ENCODE results near the gene FAM163B. TPM values are rescaled to one million over a fixed set of nuclear protein-coding genes. Genes with fewer than 3 reads are reported as not detected.

FAM163B gene
- total RNA-seq, 1 experiment from 2014 or later, result not detected

- intact Hi-C loops (cut with micrococcal nuclease; ENCODE audit: unreplicated experiment), result no loop called here
- TF ChIP-seq, protein P1, sequence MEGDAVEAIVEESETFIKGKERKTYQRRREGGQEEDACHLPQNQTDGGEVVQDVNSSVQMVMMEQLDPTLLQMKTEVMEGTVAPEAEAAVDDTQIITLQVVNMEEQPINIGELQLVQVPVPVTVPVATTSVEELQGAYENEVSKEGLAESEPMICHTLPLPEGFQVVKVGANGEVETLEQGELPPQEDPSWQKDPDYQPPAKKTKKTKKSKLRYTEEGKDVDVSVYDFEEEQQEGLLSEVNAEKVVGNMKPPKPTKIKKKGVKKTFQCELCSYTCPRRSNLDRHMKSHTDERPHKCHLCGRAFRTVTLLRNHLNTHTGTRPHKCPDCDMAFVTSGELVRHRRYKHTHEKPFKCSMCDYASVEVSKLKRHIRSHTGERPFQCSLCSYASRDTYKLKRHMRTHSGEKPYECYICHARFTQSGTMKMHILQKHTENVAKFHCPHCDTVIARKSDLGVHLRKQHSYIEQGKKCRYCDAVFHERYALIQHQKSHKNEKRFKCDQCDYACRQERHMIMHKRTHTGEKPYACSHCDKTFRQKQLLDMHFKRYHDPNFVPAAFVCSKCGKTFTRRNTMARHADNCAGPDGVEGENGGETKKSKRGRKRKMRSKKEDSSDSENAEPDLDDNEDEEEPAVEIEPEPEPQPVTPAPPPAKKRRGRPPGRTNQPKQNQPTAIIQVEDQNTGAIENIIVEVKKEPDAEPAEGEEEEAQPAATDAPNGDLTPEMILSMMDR (IDR thresholded peaks at IDR 0.05; ENCODE audit: insufficient read depth in 1 of 2, low read depth in 1 of 2, low read length in 1 of 2, severe bottlenecking in 1 of 2, unreplicated experiment in 1 of 2), result no peak
- Mint-ChIP-seq H3K4me3 (ENCODE audit: unreplicated experiment) (no peak overlapping the region), H3K27ac (ENCODE audit: unreplicated experiment) (no peak overlapping the region), H3K9me3 (ENCODE audit: unreplicated experiment) (peaks cover 12% of the 10 kb centered on the region), H3K27me3 (ENCODE audit: insufficient read depth, unreplicated experiment) (peaks cover 7% of the 10 kb centered on the region), H3K4me1 (ENCODE audit: low read depth, unreplicated experiment) (no peaks in the 10 kb centered on the region), H3K36me3 (ENCODE audit: insufficient read depth, unreplicated experiment) (no peaks in the 10 kb centered on the region)
- no peaks in the 10 kb centered on the region for H3K27me3 ChIP-seq (replicated peaks; ENCODE audit: control insufficient read depth, insufficient read depth, low read length)
- ChIA-PET CTCF (no interaction called here), POLR2A (no interaction called here)
- no peaks in the 10 kb centered on the region for H3K36me3 ChIP-seq (ENCODE audit: control insufficient read depth, insufficient read depth, low read length)
- peaks cover 14% of the 10 kb centered on the region for H3K9me3 ChIP-seq
- DNase-seq, result no peak
- no peak overlapping the region for H3K4me3 ChIP-seq (ENCODE audit: low read depth, low read length)
- no TSS peak for BruUV-seq (replicated peaks)
- no peaks in the 10 kb centered on the region for H3K4me1 ChIP-seq
Observed at GRCh38 chr9:133601746-133602145, 7.4 kb downstream of the FAM163B start.

GRCh38 chr9:133600739-133601138 lies 8.4 kb downstream of the FAM163B start:
- CTCF ChIA-PET, result no interaction called here
- no peak for DNase-seq
- Mint-ChIP-seq H3K4me3 (ENCODE audit: unreplicated experiment) (no peak overlapping the region), H3K36me3 (ENCODE audit: insufficient read depth, unreplicated experiment) (no peaks in the 10 kb centered on the region), H3K9me3 (ENCODE audit: unreplicated experiment) (peaks cover 14% of the 10 kb centered on the region), H3K27me3 (ENCODE audit: insufficient read depth, unreplicated experiment) (peaks cover 6% of the 10 kb centered on the region), H3K4me1 (ENCODE audit: low read depth, unreplicated experiment) (no peaks in the 10 kb centered on the region), H3K27ac (ENCODE audit: unreplicated experiment) (no peak overlapping the region)
- H3K27me3 ChIP-seq (replicated peaks; ENCODE audit: control insufficient read depth, insufficient read depth, low read length), result no peaks in the 10 kb centered on the region
- BruUV-seq (replicated peaks), result no TSS peak
- TF ChIP-seq, protein P1 (IDR thresholded peaks at IDR 0.05; ENCODE audit: insufficient read depth in 1 of 2, low read depth in 1 of 2, low read length in 1 of 2, severe bottlenecking in 1 of 2, unreplicated experiment in 1 of 2), result no peak
- no peaks in the 10 kb centered on the region for H3K36me3 ChIP-seq (ENCODE audit: control insufficient read depth, insufficient read depth, low read length)
- POLR2A ChIA-PET, result no interaction called here
- H3K4me3 ChIP-seq (ENCODE audit: low read depth, low read length), result no peak overlapping the region
- intact Hi-C loops (cut with micrococcal nuclease; ENCODE audit: unreplicated experiment), result no loop called here
- peaks cover 14% of the 10 kb centered on the region for H3K9me3 ChIP-seq
- H3K4me1 ChIP-seq, result no peaks in the 10 kb centered on the region

DNA sequence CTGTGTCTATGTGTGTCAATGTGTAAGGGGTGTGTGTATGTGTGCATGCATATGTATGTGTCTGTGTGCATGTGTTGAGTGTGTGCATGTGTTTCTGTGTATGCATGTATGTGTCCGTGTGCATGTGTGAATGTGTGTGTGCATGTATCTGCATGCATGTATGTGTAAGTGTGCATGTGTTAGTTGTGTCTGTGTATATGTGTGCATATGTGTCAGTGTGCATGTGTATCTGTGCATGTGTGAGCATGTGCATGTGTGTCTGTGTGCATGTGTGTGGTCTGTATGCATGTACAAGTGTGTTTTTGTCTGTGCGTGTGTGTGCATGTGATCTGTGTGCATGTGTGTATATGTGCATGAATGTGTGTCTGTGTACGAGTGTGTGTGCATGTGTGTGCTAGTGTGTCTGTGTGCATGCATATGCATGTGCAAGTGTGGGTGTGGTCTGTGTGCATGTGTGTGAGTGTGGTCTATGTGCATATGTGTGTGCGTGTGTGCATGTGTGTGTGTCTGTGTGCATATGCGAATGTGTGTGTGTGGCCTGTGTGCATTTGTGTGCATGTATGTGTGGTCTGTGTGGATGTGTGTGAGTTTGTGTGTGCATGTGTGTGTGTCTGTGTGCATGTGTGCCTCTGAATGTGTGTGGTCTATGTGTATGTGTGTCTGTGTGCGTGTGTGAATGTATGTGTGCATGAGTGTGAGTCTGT lies 9.6 kb downstream of the FAM163B start:
- Histone ChIP-seq H3K36me3 (ENCODE audit: control insufficient read depth, insufficient read depth, low read length) (no peaks in the 10 kb centered on the region), H3K9me3 (peaks cover 14% of the 10 kb centered on the region), H3K4me3 (ENCODE audit: low read depth, low read length) (no peak overlapping the region), H3K27me3 (replicated peaks; ENCODE audit: control insufficient read depth, insufficient read depth, low read length) (no peaks in the 10 kb centered on the region), H3K4me1 (no peaks in the 10 kb centered on the region)
- Mint-ChIP-seq H3K27ac (ENCODE audit: unreplicated experiment) (no peak overlapping the region), H3K9me3 (ENCODE audit: unreplicated experiment) (peaks cover 14% of the 10 kb centered on the region), H3K27me3 (ENCODE audit: insufficient read depth, unreplicated experiment) (peaks cover 5% of the 10 kb centered on the region), H3K4me3 (ENCODE audit: unreplicated experiment) (no peak overlapping the region), H3K4me1 (ENCODE audit: low read depth, unreplicated experiment) (no peaks in the 10 kb centered on the region), H3K36me3 (ENCODE audit: insufficient read depth, unreplicated experiment) (no peaks in the 10 kb centered on the region)
- DNase-seq, result no peak
- TF ChIP-seq, protein P1 (IDR thresholded peaks at IDR 0.05; ENCODE audit: insufficient read depth in 1 of 2, low read depth in 1 of 2, low read length in 1 of 2, severe bottlenecking in 1 of 2, unreplicated experiment in 1 of 2), result no peak
- intact Hi-C loops (cut with micrococcal nuclease; ENCODE audit: unreplicated experiment), result no loop called here
- ChIA-PET CTCF (no interaction called here), POLR2A (no interaction called here)
- BruUV-seq (replicated peaks), result no TSS peak
